T-helper 1 cell treated with Interleukin-12 subunit alpha and Interleukin-12 subunit beta and Interleukin-4 antibody, amounts not matched to agents 30 ng/mL and 1 ng/mL, for 36 hours (primary cell): ENCODE data around the gene PTPRF. TPM values are rescaled to one million over a fixed set of nuclear protein-coding genes. Genes with fewer than 3 reads are reported as not detected.

Source experiments
- intact Hi-C: fragments of 100-400 bp; cut with micrococcal nuclease; formaldehyde crosslinking; loops from one replicate; pipeline ENCODE4 v1.15.1; 2024
- total RNA-seq: library from RNA; stranded (reverse); gene quantifications from 2 replicates; pipeline ENCODE4 v1.2.3, GENCODE V29; 2022

PTPRF gene
- total RNA-seq, 1 donor from 2014 or later, result 0.81 TPM

- intact Hi-C loops, result loop anchor here (10.0 kb wide), 1 partner anchor 729 kb away; no protein-coding TSS in a partner anchor
Measured at GRCh38 chr1:43653339-43653738, 122.7 kb downstream of the PTPRF start.

GRCh38 chr1:43653893-43654292, 123.2 kb downstream of the PTPRF start:
- intact Hi-C loops, result loop anchor here (10.0 kb wide), 1 partner anchor 729 kb away; no protein-coding TSS in a partner anchor

- intact Hi-C loops, result loop anchor here (10.0 kb wide), 1 partner anchor 731 kb away; no protein-coding TSS in a partner anchor
Measured at GRCh38 chr1:43655953-43656352, 125.3 kb downstream of the PTPRF start.

- intact Hi-C loops, result loop anchor here (10.0 kb wide), 1 partner anchor 735 kb away; no protein-coding TSS in a partner anchor
Measured at GRCh38 chr1:43659212-43660166, 128.8 kb downstream of the PTPRF start.

- intact Hi-C loops, result no loop called here
Measured at GRCh38 chr1:43660355-43660754, 129.7 kb downstream of the PTPRF start.

- intact Hi-C loops, result no loop called here
Measured at GRCh38 chr1:43664369-43664768, 133.7 kb downstream of the PTPRF start.

GRCh38 chr1:43666608-43667007, 135.9 kb downstream of the PTPRF start:
- intact Hi-C loops, result no loop called here

GRCh38 chr1:43668956-43669355, 138.3 kb downstream of the PTPRF start:
- intact Hi-C loops, result no loop called here

- intact Hi-C loops, result no loop called here
Measured at GRCh38 chr1:43669878-43670277, 139.2 kb downstream of the PTPRF start.

- intact Hi-C loops, result no loop called here
Measured at GRCh38 chr1:43671193-43671592, 140.5 kb downstream of the PTPRF start.

GRCh38 chr1:43671626-43672330, 141.1 kb downstream of the PTPRF start:
- intact Hi-C loops, result no loop called here

GRCh38 chr1:43673261-43673660, 142.6 kb downstream of the PTPRF start:
- intact Hi-C loops, result no loop called here

Other genes starting within 250 kb of the PTPRF start
- not detected in 2 replicates for gene C1orf210, start 245.3 kb upstream of the PTPRF start, total RNA-seq
- 0.25 and 0.85 TPM in 2 replicates for gene TIE1, start 229.9 kb upstream of the PTPRF start, total RNA-seq
- not detected in 2 replicates for gene MPL, start 193.1 kb upstream of the PTPRF start, total RNA-seq
- gene CDC20, start 171.9 kb upstream of the PTPRF start, total RNA-seq, result 95.9 and 103 TPM in 2 replicates
- 72.8 and 78.9 TPM in 2 replicates for gene ELOVL1, start 162.9 kb upstream of the PTPRF start, total RNA-seq
- gene MED8, start 141.1 kb upstream of the PTPRF start, total RNA-seq, result 41.8 and 46.9 TPM in 2 replicates
- 81.8 and 89.1 TPM in 2 replicates for gene SZT2, start 141.0 kb upstream of the PTPRF start, total RNA-seq
- gene HYI, start 77.0 kb upstream of the PTPRF start, total RNA-seq, result 18.3 and 25.1 TPM in 2 replicates
- gene KDM4A, start 119.3 kb downstream of the PTPRF start, total RNA-seq, result 36.7 and 41.5 TPM in 2 replicates
- gene ST3GAL3, start 176.7 kb downstream of the PTPRF start, total RNA-seq, result 18.5 and 22.4 TPM in 2 replicates